ENCODE results near the gene MATR3.

GRCh38 chr5:139354186-139354585, 60.6 kb downstream of the MATR3 start:
- TF ChIP-seq EZH2 (IDR thresholded peaks at IDR 0.05; ENCODE audit: low read depth) (no peak), CTCF (conservative IDR thresholded peaks at IDR 0.05) (no peak)
